Uterus (tissue), 2 donors: Measurements from ENCODE around the gene XXYLT1.

Experiments used
- CTCF ChIP-seq, 4 experiments: fragments of 200-600 bp in 2 of 4; fragments of 450-650 bp in 2 of 4; sonication (generic) in 2 of 4; IDR thresholded peaks; one replicate each; pipeline ENCODE4 v1.5.1; 2016 to 2019; ENCODE audit warnings: antibody characterized with exemption in 4 of 4, mild to moderate bottlenecking in 2 of 4, moderate library complexity in 1 of 4
- POLR2A ChIP-seq, 2 donors: fragments of 450-650 bp; IDR thresholded peaks; one replicate each; pipeline ENCODE4 v1.6.1; 2016; ENCODE audit warnings: antibody characterized with exemption in 2 of 2, mild to moderate bottlenecking in 1 of 2, moderate library complexity in 1 of 2

GRCh38 chr3:195068084-195069080 is 202.6 kb downstream of the XXYLT1 start:
- TF ChIP-seq POLR2A (IDR thresholded peaks at IDR 0.05) = no peak
- no peak for TF ChIP-seq CTCF (IDR thresholded peaks at IDR 0.05)
